Natural killer cell (primary cell): ENCODE results near the gene AKAP13. TPM values are rescaled to one million over a fixed set of nuclear protein-coding genes. Genes with fewer than 3 reads are reported as not detected.
"Not testable (repeated sequence)": the region's sequence is repeated elsewhere in the genome, so short reads cannot be mapped to it uniquely, and the experiment has no call there.

Experiments used
- ATAC-seq, 3 donors: fragments of 150-1000 bp in 2 of 3; fragments of 200-7000 bp in 1 of 3; cut with Tn5 transposase; 1 replicate in 1 of 3; 2 replicates in 2 of 3; pipeline ENCODE4 v1.10.0; 2021; ENCODE audit warnings: mild to moderate bottlenecking in 2 of 3, moderate library complexity in 2 of 3
- DNase-seq, 2 donors: peaks; one replicate each; pipeline versions ENCODE4 v3.0.0 to v3.0.0-alpha.2; 2013 to 2021; ENCODE audit warnings: mixed read lengths in 1 of 2
- H3K27ac ChIP-seq: one replicate; pipeline ENCODE4 v1.5.1; 2013; ENCODE audit warnings: mild to moderate bottlenecking, low read length
- H3K27me3 ChIP-seq: one replicate; pipeline ENCODE4 v1.6.1; 2013; ENCODE audit warnings: low read length; ENCODE audit not compliant: control insufficient read depth, insufficient read depth
- H3K36me3 ChIP-seq: one replicate; pipeline ENCODE4 v1.6.1; 2013; ENCODE audit warnings: low read length; ENCODE audit not compliant: control insufficient read depth, insufficient read depth
- H3K4me1 ChIP-seq: one replicate; pipeline ENCODE4 v1.6.1; 2013; ENCODE audit warnings: low read length; ENCODE audit not compliant: control insufficient read depth, insufficient read depth
- H3K4me3 ChIP-seq: one replicate; pipeline ENCODE4 v1.5.1; 2013; ENCODE audit warnings: low read length
- H3K9me3 ChIP-seq: one replicate; pipeline ENCODE4 v1.6.1; 2013; ENCODE audit warnings: low read length; ENCODE audit not compliant: control insufficient read depth, insufficient read depth
- H3K27ac Mint-ChIP-seq, 2 donors: one replicate each; pipeline ENCODE4 v1.8.0; 2022; ENCODE audit warnings: mild to moderate bottlenecking in 2 of 2, mixed read lengths in 2 of 2, moderate library complexity in 1 of 2
- H3K27me3 Mint-ChIP-seq, 2 donors: one replicate each; pipeline ENCODE4 v1.8.0; 2022; ENCODE audit warnings: low read depth in 2 of 2, mixed read lengths in 2 of 2
- H3K36me3 Mint-ChIP-seq: one replicate; pipeline ENCODE4 v1.8.0; 2022; ENCODE audit warnings: mixed read lengths
- H3K4me1 Mint-ChIP-seq, 2 donors: one replicate each; pipeline ENCODE4 v1.8.0; 2022; ENCODE audit warnings: mixed read lengths in 2 of 2
- H3K4me3 Mint-ChIP-seq: one replicate; pipeline ENCODE4 v1.8.0; 2022; ENCODE audit warnings: mild to moderate bottlenecking, moderate library complexity, mixed read lengths
- H3K9me3 Mint-ChIP-seq, 2 donors: one replicate each; pipeline ENCODE4 v1.8.0; 2022; ENCODE audit warnings: mixed read lengths in 2 of 2
- CTCF ChIP-seq: fragments of 200-600 bp; IDR thresholded peaks from one replicate; pipeline ENCODE4 v1.8.0; 2022; ENCODE audit warnings: antibody characterized with exemption
- WGBS: methylation state at CpG from one replicate; pipeline ENCODE4 v1.1.7; 2013; ENCODE audit warnings: missing lambda C conversion rate; ENCODE audit not compliant: insufficient coverage; 5-methylcytosine and 5-hydroxymethylcytosine counted together
- intact Hi-C: fragments of 100-400 bp; cut with micrococcal nuclease; formaldehyde crosslinking; loops from one replicate; pipeline ENCODE4 v1.14.2; 2022
- total RNA-seq, 4 donors: library from RNA; stranded (reverse); fragments of 120-200 nt in 1 of 4; gene quantifications; one replicate each; pipeline versions ENCODE4 v1.2.3 to v1.2.4, GENCODE V29; 2013 to 2022

AKAP13 gene
- total RNA-seq, 3 donors from 2014 or later (not counting 1 experiment from before 2014, with no cell fraction given): 573 to 661 (median 647) TPM

- no peak overlapping the region for H3K4me3 Mint-ChIP-seq
- no peaks in the 10 kb centered on the region for H3K36me3 ChIP-seq
- TF ChIP-seq CTCF: no peak
- peaks cover 20 to 24% of the 10 kb centered on the region in 2 donors for H3K4me1 Mint-ChIP-seq
- H3K36me3 Mint-ChIP-seq: no peaks in the 10 kb centered on the region
- WGBS: 75% methylated on average over 2 of the region's 2 CpGs
- no peak for ATAC-seq
- H3K4me1 ChIP-seq: no peaks in the 10 kb centered on the region
- H3K27ac ChIP-seq: no peak overlapping the region
- DNase-seq: no peak
- H3K4me3 ChIP-seq: no peak overlapping the region
- no peaks in the 10 kb centered on the region for H3K9me3 Mint-ChIP-seq
- no peaks in the 10 kb centered on the region for H3K9me3 ChIP-seq
- H3K27ac Mint-ChIP-seq: peak overlapping the region; percentile 3 to 24
- no peaks in the 10 kb centered on the region for H3K27me3 ChIP-seq
- no peaks in the 10 kb centered on the region for H3K27me3 Mint-ChIP-seq
- intact Hi-C loops: no loop called here
Observed at GRCh38 chr15:85440451-85440850, 60.0 kb downstream of the AKAP13 start.

- H3K9me3 ChIP-seq, H3K36me3 Mint-ChIP-seq, H3K4me3 Mint-ChIP-seq, ATAC-seq, intact Hi-C loops, H3K36me3 ChIP-seq, H3K4me1 ChIP-seq, DNase-seq, H3K9me3 Mint-ChIP-seq, H3K4me3 ChIP-seq, H3K27ac Mint-ChIP-seq, H3K27me3 ChIP-seq, H3K27ac ChIP-seq, H3K27me3 Mint-ChIP-seq: not testable (repeated sequence)
- H3K4me1 Mint-ChIP-seq: peaks cover 20 to 30% of the 10 kb centered on the region in 2 donors
- WGBS: 95% methylated on average over 4 of the region's 8 CpGs
Observed at GRCh38 chr15:85441854-85442253, 61.5 kb downstream of the AKAP13 start.

GRCh38 chr15:85443046-85443445 lies 62.6 kb downstream of the AKAP13 start:
- Histone ChIP-seq H3K27ac (no peak overlapping the region), H3K9me3 (no peaks in the 10 kb centered on the region), H3K4me3 (no peak overlapping the region), H3K36me3 (no peaks in the 10 kb centered on the region), H3K4me1 (no peaks in the 10 kb centered on the region), H3K27me3 (no peaks in the 10 kb centered on the region)
- Mint-ChIP-seq H3K36me3 (no peaks in the 10 kb centered on the region), H3K4me1 (peaks cover 23 to 36% of the 10 kb centered on the region in 2 donors), H3K27ac (peak overlapping the region in 1 of 2 donors; percentile 32), H3K9me3 (no peaks in the 10 kb centered on the region), H3K4me3 (no peak overlapping the region), H3K27me3 (no peaks in the 10 kb centered on the region)
- no peak for DNase-seq
- ATAC-seq: no peak
- TF ChIP-seq CTCF: no peak
- intact Hi-C loops: no loop called here

GRCh38 chr15:85443593-85444087 lies 63.2 kb downstream of the AKAP13 start:
- Histone ChIP-seq H3K27me3 (no peaks in the 10 kb centered on the region), H3K9me3 (no peaks in the 10 kb centered on the region), H3K27ac (no peak overlapping the region), H3K4me1 (no peaks in the 10 kb centered on the region), H3K36me3 (no peaks in the 10 kb centered on the region), H3K4me3 (no peak overlapping the region)
- H3K4me3 Mint-ChIP-seq: no peak overlapping the region
- TF ChIP-seq CTCF: no peak
- ATAC-seq: peak; percentile 37 to 68 (median 58)
- H3K27ac Mint-ChIP-seq: peak overlapping the region in 1 of 2 donors; percentile 32
- H3K36me3 Mint-ChIP-seq: no peaks in the 10 kb centered on the region
- 14% methylated on average over 3 of the region's 4 CpGs for WGBS
- H3K27me3 Mint-ChIP-seq: no peaks in the 10 kb centered on the region
- no peaks in the 10 kb centered on the region for H3K9me3 Mint-ChIP-seq
- H3K4me1 Mint-ChIP-seq: peaks cover 25 to 37% of the 10 kb centered on the region in 2 donors
- DNase-seq: peak in 1 of 2 donors; percentile 63
- intact Hi-C loops: no loop called here
